SK-N-SH (cell line): Measurements from ENCODE around the gene P2RY12. TPM values are rescaled to one million over a fixed set of nuclear protein-coding genes. Genes with fewer than 3 reads are reported as not detected.

Experiments used
- CTCF ChIA-PET: fragments of 300-600, 350-600 bp; formaldehyde crosslinking; extraction: SDS; loops from one replicate; lab custom pipeline; 2021; lab: Yijun Ruan, JAX
- POLR2A ChIA-PET: fragments of 350-600 bp; sonication (Branson Sonifier 250); formaldehyde crosslinking; extraction: SDS; loops from one replicate; lab custom pipeline; 2020; ENCODE audit warnings: antibody characterized with exemption, inconsistent platforms; lab: Yijun Ruan, JAX
- DNase-seq: peaks from one replicate; pipeline ENCODE4 v3.0.0; 2012
- H2AFZ ChIP-seq: fragments of 200-600 bp; sonication (generic); 2 replicates; pipeline ENCODE4 v1.8.1; 2016; ENCODE audit warnings: antibody characterized with exemption, mild to moderate bottlenecking, low read depth
- H3F3A ChIP-seq: fragments of 200-600 bp; sonication (generic); replicated peaks from 2 replicates; pipeline ENCODE3; 2016; ENCODE audit warnings: antibody characterized with exemption, mild to moderate bottlenecking; ENCODE audit not compliant: insufficient read depth
- H3K27ac ChIP-seq, 2 experiments: fragments of 200-500 bp in 1 of 2; fragments of 200-600 bp in 1 of 2; sonication (Bioruptor generic) in 1 of 2; sonication (generic), shearing (Covaris generic) in 1 of 2; 2 replicates each; pipeline versions ENCODE4 v1.5.1 to v1.6.1; 2014 to 2016; ENCODE audit warnings: low read depth in 2 of 2, inconsistent platforms in 1 of 2, low read length in 1 of 2, mild to moderate bottlenecking in 1 of 2, mixed read lengths in 1 of 2
- H3K27me3 ChIP-seq: fragments of 200-600 bp; sonication (generic), shearing (Covaris generic); 2 replicates; pipeline ENCODE4 v1.6.1; 2016; ENCODE audit warnings: mixed run types; ENCODE audit not compliant: insufficient read depth
- H3K36me3 ChIP-seq, 2 experiments: fragments of 200-500 bp in 1 of 2; fragments of 200-600 bp in 1 of 2; sonication (Bioruptor generic) in 1 of 2; sonication (generic) in 1 of 2; replicated peaks in 1 of 2; 2 replicates each; pipeline versions ENCODE3 to v1.5.1; 2014 to 2016; ENCODE audit warnings: low read length in 1 of 2, mild to moderate bottlenecking in 1 of 2; ENCODE audit not compliant: insufficient read depth in 2 of 2, control insufficient read depth in 1 of 2
- H3K4me1 ChIP-seq, 2 experiments: fragments of 200-500 bp in 1 of 2; fragments of 200-600 bp in 1 of 2; sonication (Bioruptor generic) in 1 of 2; sonication (generic), shearing (Covaris generic) in 1 of 2; 2 replicates each; pipeline versions ENCODE4 v1.5.1 to v1.6.1; 2014 to 2016; ENCODE audit warnings: low read depth in 1 of 2, low read length in 1 of 2, mixed run types in 1 of 2; ENCODE audit not compliant: insufficient read depth in 2 of 2, control insufficient read depth in 1 of 2
- H3K4me2 ChIP-seq: fragments of 200-600 bp; sonication (generic), shearing (Covaris generic); 2 replicates; pipeline ENCODE4 v1.6.1; 2017; ENCODE audit warnings: mixed run types
- H3K4me3 ChIP-seq, 2 experiments: fragments of 200-500 bp in 1 of 2; fragments of 200-600 bp in 1 of 2; sonication (Bioruptor generic) in 1 of 2; sonication (generic), shearing (Covaris generic) in 1 of 2; 2 replicates each; pipeline versions ENCODE4 v1.5.1 to v1.8.1; 2014 to 2016; ENCODE audit warnings: low read depth in 2 of 2, inconsistent platforms in 1 of 2, low read length in 1 of 2, mild to moderate bottlenecking in 1 of 2, mixed read lengths in 1 of 2, moderate library complexity in 1 of 2
- H3K79me2 ChIP-seq: fragments of 200-600 bp; sonication (generic); 2 replicates; pipeline ENCODE4 v1.8.1; 2017; ENCODE audit warnings: mild to moderate bottlenecking; ENCODE audit not compliant: insufficient read depth
- H3K9ac ChIP-seq: fragments of 200-600 bp; sonication (generic); 2 replicates; pipeline ENCODE4 v1.6.1; 2017; ENCODE audit warnings: mixed run types
- H3K9me2 ChIP-seq: fragments of 200-600 bp; sonication (generic); 2 replicates; pipeline ENCODE4 v1.6.1; 2017; ENCODE audit warnings: mixed run types
- H3K9me3 ChIP-seq: fragments of 200-600 bp; sonication (generic); 2 replicates; pipeline ENCODE4 v1.6.1; 2017; ENCODE audit warnings: mixed run types, mild to moderate bottlenecking, moderate library complexity
- H4K20me1 ChIP-seq: fragments of 200-600 bp; sonication (generic); 2 replicates; pipeline ENCODE4 v1.6.1; 2017; ENCODE audit warnings: mild to moderate bottlenecking, mixed run types; ENCODE audit not compliant: insufficient read depth
- CHD2 ChIP-seq: fragments of 150-350 bp; IDR thresholded peaks from 2 replicates; pipeline ENCODE4 v1.6.1; 2018; ENCODE audit warnings: low read length; ENCODE audit not compliant: partially characterized antibody
- ELF1 ChIP-seq: IDR thresholded peaks from 2 replicates; pipeline ENCODE4 v1.4.0; 2012
- EP300 ChIP-seq, 2 experiments: IDR thresholded peaks; 2 replicates each; pipeline versions ENCODE4 v1.4.0 to v1.6.1; 2012; ENCODE audit warnings: borderline replicate concordance in 1 of 2, low read depth in 1 of 2, low read length in 1 of 2
- FOXJ3 ChIP-seq: sonication (generic); formaldehyde crosslinking; IDR thresholded peaks from 2 replicates; pipeline ENCODE4 v1.5.1; 2020; ENCODE audit warnings: mild to moderate bottlenecking, missing genetic modification reagents
- GABPA ChIP-seq: IDR thresholded peaks from 2 replicates; pipeline ENCODE4 v1.4.0; 2012; ENCODE audit warnings: low read depth, mild to moderate bottlenecking
- GATA2 ChIP-seq: sonication (generic); formaldehyde crosslinking; IDR thresholded peaks from 2 replicates; pipeline ENCODE4 v1.5.0; 2020; ENCODE audit warnings: mild to moderate bottlenecking, missing genetic modification reagents
- JUND ChIP-seq: IDR thresholded peaks from 2 replicates; pipeline ENCODE4 v1.4.0; 2012
- MEF2A ChIP-seq: IDR thresholded peaks from 2 replicates; pipeline ENCODE4 v1.4.0; 2012; ENCODE audit warnings: low read depth, borderline replicate concordance
- POLR2AphosphoS5 ChIP-seq: IDR thresholded peaks from 2 replicates; pipeline ENCODE4 v1.6.1; 2012; ENCODE audit warnings: low read depth, low read length
- RAD21 ChIP-seq: IDR thresholded peaks from 2 replicates; pipeline ENCODE4 v1.6.1; 2012; ENCODE audit warnings: mild to moderate bottlenecking, low read length
- SIN3A ChIP-seq: IDR thresholded peaks from 2 replicates; pipeline ENCODE4 v1.6.1; 2012; ENCODE audit warnings: low read depth, mild to moderate bottlenecking, low read length, moderate library complexity, borderline replicate concordance
- TEAD4 ChIP-seq: IDR thresholded peaks from 2 replicates; pipeline ENCODE4 v1.4.0; 2012; ENCODE audit warnings: mild to moderate bottlenecking, borderline replicate concordance; ENCODE audit not compliant: insufficient read depth
- WGBS: methylation state at CpG from one replicate; pipeline ENCODE4 v1.1.6; 2017; ENCODE audit warnings: low lambda C conversion rate; 5-methylcytosine and 5-hydroxymethylcytosine counted together
- polyA plus RNA-seq, 3 experiments: library from polyadenylated mRNA; depleted of rRNA; stranded (reverse); fragments of >200 nt; gene quantifications; 2 replicates each; pipeline ENCODE4 v1.2.3, GENCODE V29; 2012
- TF ChIP-seq, protein P1 (sequence below): fragments of 150-350 bp; IDR thresholded peaks from 2 replicates; pipeline ENCODE4 v1.6.1; 2016; ENCODE audit warnings: mild to moderate bottlenecking, low read depth, low read length
- TF ChIP-seq, protein P2 (sequence below): IDR thresholded peaks from 2 replicates; pipeline ENCODE4; 2012

The P2RY12 gene
- polyA plus RNA-seq, 1 of the 3 experiments (the other 2 are of a cell fraction): not detected

DNA sequence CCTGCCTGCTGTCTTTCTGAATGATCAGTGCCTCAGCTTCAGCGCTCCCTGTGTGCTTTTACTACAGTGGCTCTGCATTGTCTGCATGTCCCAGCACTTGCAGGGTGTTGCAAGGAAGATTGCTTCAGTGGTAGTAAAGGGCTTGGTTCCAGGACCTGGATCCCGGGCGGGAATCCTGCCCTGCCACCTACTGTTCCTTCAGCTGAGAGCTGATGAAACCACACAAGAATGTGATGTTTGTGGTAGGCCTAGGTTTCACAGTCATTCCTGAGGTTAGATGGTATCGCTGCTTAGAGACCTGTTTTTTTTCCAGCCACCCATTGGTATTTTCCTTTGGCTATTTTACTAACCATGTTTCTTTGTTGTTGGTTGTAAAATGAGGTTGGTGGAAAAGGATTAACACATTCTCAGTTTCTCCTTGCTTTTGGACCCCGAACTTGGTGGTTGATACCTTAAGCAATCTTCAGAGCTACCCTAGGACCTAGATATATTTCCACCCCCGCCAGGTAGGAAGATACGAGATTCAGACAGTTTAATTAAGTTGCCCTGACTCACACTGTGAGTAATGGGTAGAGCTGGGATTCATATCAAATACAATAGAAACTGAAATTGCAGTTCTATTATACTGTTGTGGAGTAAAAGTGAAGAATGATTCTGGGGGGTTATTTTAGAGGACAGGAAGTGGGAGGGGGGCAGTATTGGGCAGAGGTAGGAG, 79.3 kb downstream of the P2RY12 start (continued):
- TF ChIP-seq ELF1 (no peak), SIN3A (no peak), JUND (peak; percentile 91), GABPA (no peak), EP300 (IDR thresholded peaks at IDR 0.05; ENCODE audit: borderline replicate concordance in 1 of 2, low read depth in 1 of 2, low read length in 1 of 2) (peak in 1 of 2 experiments; percentile 92; a peak in 2 of 4 replicates), CHD2 (no peak)
- TF ChIP-seq, all 33 proteins: peak for 14

DNA sequence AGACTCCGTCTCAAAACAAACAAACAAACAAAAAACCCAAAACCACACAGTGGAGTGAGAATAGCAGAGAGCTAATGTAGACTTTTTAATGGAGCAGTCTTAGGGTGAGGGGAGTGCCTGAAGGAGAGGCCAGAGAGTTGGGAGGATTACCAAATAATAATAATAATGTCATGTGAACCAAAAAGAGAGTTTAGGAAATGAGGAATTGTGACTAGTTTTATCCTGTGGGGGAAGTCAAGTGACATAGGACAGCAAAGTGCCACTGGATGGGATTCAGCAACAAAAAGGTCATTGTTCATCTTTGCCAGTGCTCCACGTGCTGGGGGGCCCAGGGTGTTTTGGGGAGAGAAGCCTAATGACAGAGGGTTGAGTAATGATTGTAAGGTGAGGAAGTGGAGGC, 80.8 kb downstream of the P2RY12 start:
- Histone ChIP-seq H3K9ac (no peak overlapping the region), H2AFZ (no peak overlapping the region), H4K20me1 (no peaks in the 10 kb centered on the region), H3F3A (peaks cover 26% of the 10 kb centered on the region), H3K4me3 (no peak overlapping the region), H3K79me2 (no peaks in the 10 kb centered on the region), H3K27me3 (peaks cover 4% of the 10 kb centered on the region; the same call in 1 of the 2 replicates), H3K4me2 (no peak overlapping the region), H3K4me1 (peaks cover 0 to 13% of the 10 kb centered on the region in 2 experiments; a peak in 2 of 4 replicates), H3K36me3 (no peaks in the 10 kb centered on the region), H3K9me3 (no peaks in the 10 kb centered on the region), H3K27ac (no peak overlapping the region), H3K9me2 (no peaks in the 10 kb centered on the region)
- CTCF ChIA-PET: interaction anchor here (1.3 to 1.5 kb wide), 2 partner anchors 13 to 136 kb away, joined by 4 to 5 read pairs; no protein-coding TSS in a partner anchor
- WGBS: 54% methylated on average over 2 of the region's 2 CpGs
- POLR2A ChIA-PET: no interaction called here
- no peak for TF ChIP-seq POLR2AphosphoS5
- TF ChIP-seq, protein P1, sequence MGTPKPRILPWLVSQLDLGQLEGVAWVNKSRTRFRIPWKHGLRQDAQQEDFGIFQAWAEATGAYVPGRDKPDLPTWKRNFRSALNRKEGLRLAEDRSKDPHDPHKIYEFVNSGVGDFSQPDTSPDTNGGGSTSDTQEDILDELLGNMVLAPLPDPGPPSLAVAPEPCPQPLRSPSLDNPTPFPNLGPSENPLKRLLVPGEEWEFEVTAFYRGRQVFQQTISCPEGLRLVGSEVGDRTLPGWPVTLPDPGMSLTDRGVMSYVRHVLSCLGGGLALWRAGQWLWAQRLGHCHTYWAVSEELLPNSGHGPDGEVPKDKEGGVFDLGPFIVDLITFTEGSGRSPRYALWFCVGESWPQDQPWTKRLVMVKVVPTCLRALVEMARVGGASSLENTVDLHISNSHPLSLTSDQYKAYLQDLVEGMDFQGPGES: no peak
- no peak for TF ChIP-seq TEAD4
- no peak for TF ChIP-seq MEF2A
- TF ChIP-seq RAD21: no peak
- no peak for TF ChIP-seq EP300 (IDR thresholded peaks at IDR 0.05; ENCODE audit: borderline replicate concordance in 1 of 2, low read depth in 1 of 2, low read length in 1 of 2)
- TF ChIP-seq FOXJ3 (CRISPR knock-in tag): no peak
- no peak for TF ChIP-seq ELF1
- TF ChIP-seq, protein P2, sequence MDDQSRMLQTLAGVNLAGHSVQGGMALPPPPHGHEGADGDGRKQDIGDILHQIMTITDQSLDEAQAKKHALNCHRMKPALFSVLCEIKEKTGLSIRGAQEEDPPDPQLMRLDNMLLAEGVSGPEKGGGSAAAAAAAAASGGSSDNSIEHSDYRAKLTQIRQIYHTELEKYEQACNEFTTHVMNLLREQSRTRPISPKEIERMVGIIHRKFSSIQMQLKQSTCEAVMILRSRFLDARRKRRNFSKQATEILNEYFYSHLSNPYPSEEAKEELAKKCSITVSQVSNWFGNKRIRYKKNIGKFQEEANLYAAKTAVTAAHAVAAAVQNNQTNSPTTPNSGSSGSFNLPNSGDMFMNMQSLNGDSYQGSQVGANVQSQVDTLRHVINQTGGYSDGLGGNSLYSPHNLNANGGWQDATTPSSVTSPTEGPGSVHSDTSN: no peak
- no peak for TF ChIP-seq CHD2
- no peak for DNase-seq

DNA sequence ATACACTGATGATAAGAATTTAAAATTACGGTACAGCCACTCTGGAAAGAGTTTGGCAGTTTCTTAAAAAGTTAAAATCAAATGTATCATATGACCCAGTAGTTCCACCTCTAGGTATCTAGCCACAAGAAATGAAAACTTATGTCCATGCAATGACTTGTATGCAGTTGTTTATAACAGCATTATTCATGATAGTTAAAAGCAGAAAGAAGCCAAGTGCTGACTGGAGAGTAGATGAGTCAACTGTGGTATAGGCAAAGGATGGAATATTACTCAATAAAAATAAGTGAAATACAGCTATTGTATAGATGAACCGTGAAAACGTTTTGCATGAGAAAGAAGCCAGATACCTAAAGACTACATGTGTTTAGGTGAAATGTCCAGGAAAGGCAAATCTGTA, 82.8 kb downstream of the P2RY12 start:
- Histone ChIP-seq H4K20me1 (no peaks in the 10 kb centered on the region), H3K9ac (no peak overlapping the region), H3F3A (peaks cover 25% of the 10 kb centered on the region), H2AFZ (no peak overlapping the region), H3K4me1 (peaks cover 0 to 9% of the 10 kb centered on the region in 2 experiments; a peak in 2 of 4 replicates), H3K27ac (no peak overlapping the region), H3K79me2 (no peaks in the 10 kb centered on the region), H3K9me2 (no peaks in the 10 kb centered on the region), H3K27me3 (peaks cover 4% of the 10 kb centered on the region; the same call in 1 of the 2 replicates), H3K9me3 (no peaks in the 10 kb centered on the region), H3K36me3 (no peaks in the 10 kb centered on the region), H3K4me2 (no peak overlapping the region), H3K4me3 (no peak overlapping the region)
- DNase-seq: no peak
- ChIA-PET CTCF (no interaction called here), POLR2A (no interaction called here)
- WGBS: 70% methylated on average over 3 of the region's 3 CpGs
- TF ChIP-seq JUND: peak; percentile 36; the same call in 1 of the 2 replicates
- TF ChIP-seq GATA2: no peak
